A549 (cell line): ENCODE data around the gene SNAPIN.

Experiments used
- CTCF ChIP-seq: fragments of >200 bp; sonication (Bioruptor Twin); formaldehyde crosslinking; IDR thresholded peaks from 3 replicates; pipeline ENCODE4 v1.5.1; 2016
- EP300 ChIP-seq, 2 experiments: fragments of >200 bp; sonication (Bioruptor Twin); formaldehyde crosslinking; IDR thresholded peaks; 2 replicates in 1 of 2; 3 replicates in 1 of 2; pipeline ENCODE4 v1.6.1; 2016 to 2017
- JUN ChIP-seq, 2 experiments: fragments of >200 bp; sonication (Bioruptor Twin); formaldehyde crosslinking; IDR thresholded peaks; 2 replicates in 1 of 2; 3 replicates in 1 of 2; pipeline ENCODE4 v1.6.1; 2016 to 2017
- RAD21 ChIP-seq, 2 experiments: fragments of >200 bp in 1 of 2; sonication (Bioruptor Twin) in 1 of 2; formaldehyde crosslinking in 1 of 2; IDR thresholded peaks in 1 of 2; conservative IDR thresholded peaks in 1 of 2; 2 replicates in 1 of 2; 3 replicates in 1 of 2; pipeline ENCODE4 v1.6.1; 2012 to 2018; ENCODE audit warnings: inconsistent platforms in 1 of 2

- no peak for TF ChIP-seq RAD21 (conservative IDR thresholded peaks at IDR 0.05 in 1 of 2, IDR thresholded peaks at IDR 0.05 in 1 of 2)
- no peak for TF ChIP-seq CTCF
- TF ChIP-seq JUN (IDR thresholded peaks at IDR 0.05): no peak
- no peak for TF ChIP-seq EP300 (IDR thresholded peaks at IDR 0.05)
Observed at GRCh38 chr1:153613406-153613805, 45.1 kb upstream of the SNAPIN start.
